Bronchial epithelial cell (primary cell): ENCODE data around the gene P2RY12. TPM values are rescaled to one million over a fixed set of nuclear protein-coding genes. Genes with fewer than 3 reads are reported as not detected.

Experiments
- DNase-seq: peaks from one replicate; pipeline ENCODE4 v3.0.0-alpha.2; 2010; ENCODE audit warnings: low read depth
- FAIRE-seq: peaks from 2 replicates; lab custom pipeline; 2011; peaks lifted over from hg19 to GRCh38; lab: Jason Lieb, UNC
- H3K27me3 ChIP-seq: 2 replicates; pipeline ENCODE4 v1.5.1; 2011; ENCODE audit warnings: low read length; ENCODE audit not compliant: control insufficient read depth, insufficient read depth
- H3K36me3 ChIP-seq: 2 replicates; pipeline ENCODE4 v1.5.1; 2011; ENCODE audit warnings: low read length; ENCODE audit not compliant: control insufficient read depth, insufficient read depth
- H3K4me3 ChIP-seq: 2 replicates; pipeline ENCODE4 v1.5.1; 2011; ENCODE audit warnings: mild to moderate bottlenecking, low read depth, low read length, control low read depth
- CTCF ChIP-seq: IDR thresholded peaks from 2 replicates; pipeline ENCODE4 v1.5.1; 2011; ENCODE audit warnings: mild to moderate bottlenecking, moderate library complexity, low read length, control low read depth, inconsistent platforms; ENCODE audit not compliant: insufficient read depth, severe bottlenecking
- total RNA-seq: library from RNA; depleted of rRNA; stranded (reverse); fragments of >200 nt; gene quantifications from 2 replicates; pipeline ENCODE4 v1.2.1, GENCODE V29; 2014

The P2RY12 gene
- total RNA-seq, 1 donor from 2014 or later, result not detected

- no peaks in the 10 kb centered on the region for H3K27me3 ChIP-seq
- H3K36me3 ChIP-seq, result no peaks in the 10 kb centered on the region
- H3K4me3 ChIP-seq, result no peak overlapping the region
- DNase-seq (no peak), FAIRE-seq (no peak)
- TF ChIP-seq CTCF, result no peak
These were observed 1.9 kb downstream of the P2RY12 start for GRCh38 chr3:151382671-151383070.

GRCh38 chr3:151379083-151379734 lies 5.3 kb downstream of the P2RY12 start:
- no peak for FAIRE-seq
- Histone ChIP-seq H3K36me3 (no peaks in the 10 kb centered on the region), H3K4me3 (no peak overlapping the region), H3K27me3 (no peaks in the 10 kb centered on the region)
- peak; percentile 26 for DNase-seq
- peak; percentile 68 for TF ChIP-seq CTCF

GRCh38 chr3:151377768-151378385 lies 6.7 kb downstream of the P2RY12 start:
- Histone ChIP-seq H3K4me3 (no peak overlapping the region), H3K36me3 (no peaks in the 10 kb centered on the region), H3K27me3 (no peaks in the 10 kb centered on the region)
- no peak for TF ChIP-seq CTCF
- FAIRE-seq, result no peak
- no peak for DNase-seq

GRCh38 chr3:151372063-151372820 lies 12.3 kb downstream of the P2RY12 start:
- FAIRE-seq (no peak), DNase-seq (peak; percentile 46)
- H3K4me3 ChIP-seq, result no peak overlapping the region
- H3K36me3 ChIP-seq, result no peaks in the 10 kb centered on the region
- TF ChIP-seq CTCF, result no peak
- H3K27me3 ChIP-seq, result no peaks in the 10 kb centered on the region

GRCh38 chr3:151371526-151371925 lies 13.0 kb downstream of the P2RY12 start:
- no peak for DNase-seq
- no peak for FAIRE-seq
- H3K27me3 ChIP-seq, result no peaks in the 10 kb centered on the region
- no peaks in the 10 kb centered on the region for H3K36me3 ChIP-seq
- no peak overlapping the region for H3K4me3 ChIP-seq
- no peak for TF ChIP-seq CTCF
